HepG2 (cell line): ENCODE data around the gene PLXNA4. TPM values are rescaled to one million over a fixed set of nuclear protein-coding genes. Genes with fewer than 3 reads are reported as not detected.

Source experiments
- ATAC-seq: fragments of 200-7000 bp; cut with Tn5 transposase; 3 replicates; pipeline ENCODE4 v1.9.1; 2020; ENCODE audit warnings: mild to moderate bottlenecking, moderate library complexity
- BruUV-seq: library from RNA; stranded (reverse); fragments of 400-500 nt; replicated peaks from 2 replicates; lab custom pipeline; 2021; lab: Mats Ljungman, UMichigan
- CTCF ChIA-PET: fragments of 300-600 bp; formaldehyde crosslinking; extraction: SDS; loops from one replicate; lab custom pipeline; 2021; ENCODE audit warnings: low total read pairs, inconsistent platforms, low intra/inter-chr PET ratio; lab: Yijun Ruan, JAX
- POLR2A ChIA-PET: fragments of 350-600 bp; sonication (Branson Sonifier 250); formaldehyde crosslinking; loops from one replicate; lab custom pipeline; 2020; ENCODE audit warnings: antibody characterized with exemption, inconsistent platforms; lab: Yijun Ruan, JAX
- DNase-seq: peaks from one replicate; pipeline ENCODE4 v3.0.0-alpha.2; 2015; ENCODE audit warnings: low spot score
- FAIRE-seq: peaks from 3 replicates; lab custom pipeline; 2011; peaks lifted over from hg19 to GRCh38; lab: Jason Lieb, UNC
- H2AFZ ChIP-seq: one replicate; pipeline ENCODE4 v1.6.1; 2011; ENCODE audit warnings: low read length, inconsistent platforms
- H3K27ac ChIP-seq: fragments of 300-600 bp; 3 replicates; pipeline ENCODE4 v1.8.0; 2011; ENCODE audit warnings: mixed run types, mild to moderate bottlenecking, mixed read lengths, low read length, inconsistent platforms; ENCODE audit not compliant: insufficient read depth; ENCODE audit errors: extremely low read length
- H3K27me3 ChIP-seq, 2 experiments: fragments of 200-600 bp in 1 of 2; 2 replicates in 1 of 2; 3 replicates in 1 of 2; pipeline versions ENCODE4 v1.6.0 to v1.8.0; 2011; ENCODE audit warnings: low read length in 2 of 2, mild to moderate bottlenecking in 2 of 2, moderate library complexity in 2 of 2, inconsistent platforms in 1 of 2; ENCODE audit not compliant: insufficient read depth in 2 of 2, control insufficient read depth in 1 of 2
- H3K36me3 ChIP-seq, 2 experiments: fragments of 200-600 bp in 1 of 2; replicated peaks in 1 of 2; 2 replicates in 1 of 2; 3 replicates in 1 of 2; pipeline versions ENCODE4 v1.5.1 to v1.8.0; 2011; ENCODE audit warnings: low read length in 2 of 2, inconsistent platforms in 1 of 2; ENCODE audit not compliant: insufficient read depth in 2 of 2, control insufficient read depth in 1 of 2
- H3K4me1 ChIP-seq: 2 replicates; pipeline ENCODE4 v1.5.1; 2012; ENCODE audit warnings: low read length, inconsistent platforms; ENCODE audit not compliant: insufficient read depth
- H3K4me2 ChIP-seq: 2 replicates; pipeline ENCODE4 v1.6.0; 2011; ENCODE audit warnings: low read depth, low read length, inconsistent platforms
- H3K4me3 ChIP-seq, 3 experiments: fragments of 200-600 bp in 1 of 3; sonication (generic), shearing (Covaris generic) in 1 of 3; replicated peaks in 1 of 3; 2 replicates each; pipeline ENCODE4 v1.5.1; 2011 to 2016; ENCODE audit warnings: low read length in 3 of 3, inconsistent platforms in 2 of 3, low read depth in 2 of 3, mild to moderate bottlenecking in 2 of 3, control low read depth in 1 of 3, mixed read lengths in 1 of 3; ENCODE audit not compliant: insufficient read depth in 1 of 3
- H3K79me2 ChIP-seq: one replicate; pipeline ENCODE4 v1.6.1; 2011; ENCODE audit warnings: low read length, inconsistent platforms; ENCODE audit not compliant: insufficient read depth
- H3K9ac ChIP-seq: 2 replicates; pipeline ENCODE4 v1.6.0; 2011; ENCODE audit warnings: mild to moderate bottlenecking, low read depth, low read length, inconsistent platforms; ENCODE audit not compliant: insufficient read depth
- H3K9me3 ChIP-seq: 2 replicates; pipeline ENCODE4 v1.5.1; 2012; ENCODE audit warnings: mild to moderate bottlenecking, low read length
- H4K20me1 ChIP-seq: 2 replicates; pipeline ENCODE4 v1.6.0; 2011; ENCODE audit warnings: inconsistent platforms, mild to moderate bottlenecking, low read length, moderate library complexity; ENCODE audit not compliant: insufficient read depth
- ATF7-NPFF ChIP-seq: sonication (generic); formaldehyde crosslinking; IDR thresholded peaks from 2 replicates; pipeline ENCODE4 v1.8.1; 2023; ENCODE audit warnings: mild to moderate bottlenecking, low read depth, missing genetic modification reagents, moderate library complexity
- BRD4 ChIP-seq: sonication (generic); formaldehyde crosslinking; IDR thresholded peaks from 2 replicates; pipeline ENCODE4 v1.4.0; 2020; ENCODE audit warnings: missing genetic modification reagents
- FLYWCH1 ChIP-seq: sonication (generic); formaldehyde crosslinking; IDR thresholded peaks from 2 replicates; pipeline ENCODE4 v1.8.1; 2023; ENCODE audit warnings: mild to moderate bottlenecking, missing genetic modification reagents
- FOXA3 ChIP-seq: IDR thresholded peaks from 2 replicates; pipeline ENCODE4 v1.6.1; 2016; ENCODE audit warnings: missing genetic modification reagents, missing compliant biosample characterization
- GABPA ChIP-seq, 2 experiments: IDR thresholded peaks; 2 replicates each; pipeline ENCODE4 v1.6.1; 2011 to 2016; ENCODE audit warnings: low read depth in 2 of 2, low read length in 1 of 2, missing biosample characterization in 1 of 2, missing genetic modification characterization in 1 of 2
- HNRNPLL ChIP-seq: fragments of 200-400 bp; formaldehyde crosslinking; IDR thresholded peaks from 2 replicates; pipeline ENCODE4 v1.6.1; 2017; ENCODE audit warnings: mild to moderate bottlenecking, low read depth, low read length; ENCODE audit not compliant: poor library complexity, severe bottlenecking
- ISX ChIP-seq: sonication (generic); formaldehyde crosslinking; conservative IDR thresholded peaks from 2 replicates; pipeline ENCODE4 v1.5.0; 2020; ENCODE audit warnings: missing genetic modification reagents
- KAT8 ChIP-seq: IDR thresholded peaks from 2 replicates; pipeline ENCODE4 v1.6.1; 2016; ENCODE audit warnings: missing genetic modification reagents, missing compliant biosample characterization
- KDM5B ChIP-seq: sonication (generic); formaldehyde crosslinking; IDR thresholded peaks from 2 replicates; pipeline ENCODE4 v1.4.0; 2020; ENCODE audit warnings: missing genetic modification reagents, mild to moderate bottlenecking, borderline replicate concordance
- POLR2A ChIP-seq, 2 experiments: IDR thresholded peaks; 2 replicates each; pipeline ENCODE4 v1.6.1; 2011; ENCODE audit warnings: low read depth in 2 of 2, low read length in 2 of 2, mild to moderate bottlenecking in 1 of 2, moderate library complexity in 1 of 2; ENCODE audit not compliant: insufficient read depth in 1 of 2
- TBL1XR1 ChIP-seq: fragments of 150-350 bp; IDR thresholded peaks from 2 replicates; pipeline ENCODE4 v1.6.1; 2014; ENCODE audit warnings: borderline replicate concordance, low read length; ENCODE audit not compliant: partially characterized antibody
- TBX2 ChIP-seq: sonication (generic); formaldehyde crosslinking; IDR thresholded peaks from 2 replicates; pipeline ENCODE4 v1.5.0; 2020; ENCODE audit warnings: missing genetic modification reagents, mild to moderate bottlenecking, borderline replicate concordance
- THAP7 ChIP-seq: sonication (generic); formaldehyde crosslinking; IDR thresholded peaks from 2 replicates; pipeline ENCODE4 v1.8.1; 2023; ENCODE audit warnings: mild to moderate bottlenecking, missing genetic modification reagents
- ZBTB34 ChIP-seq: sonication (generic); formaldehyde crosslinking; IDR thresholded peaks from 2 replicates; pipeline ENCODE4 v1.8.0; 2022; ENCODE audit warnings: mild to moderate bottlenecking, missing genetic modification reagents
- ZNF253 ChIP-seq: sonication (generic); formaldehyde crosslinking; IDR thresholded peaks from 2 replicates; pipeline ENCODE4 v1.8.0; 2022; ENCODE audit warnings: mild to moderate bottlenecking, missing genetic modification reagents, borderline replicate concordance
- ZNF557 ChIP-seq: sonication (generic); formaldehyde crosslinking; IDR thresholded peaks from 2 replicates; pipeline ENCODE4 v1.4.0; 2020; ENCODE audit warnings: missing genetic modification reagents
- WGBS: methylation state at CpG from one replicate; pipeline ENCODE4 v1.1.6; 2017; ENCODE audit warnings: low lambda C conversion rate; 5-methylcytosine and 5-hydroxymethylcytosine counted together
- in situ Hi-C: cut with HindIII; loops from 2 replicates; pipeline ENCODE4 v1.10.0; 2017; ENCODE audit warnings: low pct_unique_long_range_greater_than_20kb; ENCODE audit not compliant: extremely low pct_ligation_motif_present
- intact Hi-C: fragments of 100-400 bp; cut with micrococcal nuclease; formaldehyde crosslinking; loops from one replicate; pipeline ENCODE4 v1.10.0; 2022; ENCODE audit not compliant: unreplicated experiment
- polyA plus RNA-seq, 8 experiments: library from polyadenylated mRNA; depleted of rRNA in 3 of 8; stranded (reverse) in 7 of 8; unstranded in 1 of 8; fragments of >200 nt; fragmentation: Illumina TruSeq in 4 of 8; extraction: Trizol in 4 of 8; gene quantifications; 2 replicates each; pipeline versions ENCODE4 v1.2.1 to v1.2.3, GENCODE V29; 2011 to 2016; ENCODE audit warnings: low read depth in 4 of 8, missing spikeins in 1 of 8, mixed read lengths in 1 of 8; ENCODE audit not compliant: insufficient read depth in 1 of 8
- total RNA-seq, 5 experiments: library from RNA; depleted of rRNA; stranded (reverse); fragments of >200 nt; fragmentation: Illumina TruSeq; extraction: Trizol; gene quantifications; 2 replicates each; pipeline ENCODE4 v1.2.3, GENCODE V29; 2016; ENCODE audit warnings: low read depth in 1 of 5
- TF ChIP-seq, protein P1 (sequence below): sonication (generic); formaldehyde crosslinking; IDR thresholded peaks from 2 replicates; pipeline ENCODE4 v1.8.1; 2023; ENCODE audit warnings: mild to moderate bottlenecking, inconsistent platforms, moderate library complexity, missing genetic modification reagents, borderline replicate concordance
- TF ChIP-seq, protein P2 (sequence below): sonication (generic); formaldehyde crosslinking; IDR thresholded peaks from 2 replicates; pipeline ENCODE4 v1.8.0; 2022; ENCODE audit warnings: mild to moderate bottlenecking, missing genetic modification reagents; ENCODE audit not compliant: insufficient replicate concordance

The PLXNA4 gene
- total and polyA plus RNA-seq, 2 of the 13 experiments (the other 11 are each of a cell fraction or from before 2014, with no cell fraction given) = 0.01 to 0.04 TPM

DNA sequence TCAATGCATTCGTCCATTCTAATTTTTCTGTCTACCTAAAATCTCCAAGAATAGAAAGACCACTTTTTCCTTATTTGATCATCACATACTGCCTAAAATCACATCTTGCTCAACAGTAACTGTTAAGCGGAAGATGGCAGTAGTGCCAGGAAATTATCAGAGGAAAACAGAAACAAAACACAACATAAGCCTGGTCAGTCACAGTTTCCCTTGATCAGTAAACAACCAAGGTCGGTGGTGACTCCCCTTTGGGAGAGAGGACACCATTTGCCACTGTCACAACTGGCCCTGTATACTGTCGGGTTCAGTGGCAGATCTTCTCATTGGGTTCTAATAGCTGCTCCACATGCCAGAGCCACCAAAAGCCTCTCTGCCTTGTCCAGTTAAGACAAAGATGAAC, 106.6 kb downstream of the PLXNA4 start:
- H3K4me3 ChIP-seq = no peak overlapping the region
- intact Hi-C loops = no loop called here
- no peaks in the 10 kb centered on the region for H3K9me3 ChIP-seq
- POLR2A ChIA-PET = no interaction called here
- H3K4me1 ChIP-seq = no peaks in the 10 kb centered on the region
- H2AFZ ChIP-seq = no peak overlapping the region
- H3K9ac ChIP-seq = no peak overlapping the region
- in situ Hi-C loops = no loop called here
- peaks cover 1 to 47% of the 10 kb centered on the region in 2 experiments; a peak in 2 of 5 replicates for H3K27me3 ChIP-seq
- TF ChIP-seq POLR2A (IDR thresholded peaks at IDR 0.05; ENCODE audit: insufficient read depth in 1 of 2, low read depth in 2 of 2, low read length in 2 of 2) = no peak
- TF ChIP-seq, protein P1, sequence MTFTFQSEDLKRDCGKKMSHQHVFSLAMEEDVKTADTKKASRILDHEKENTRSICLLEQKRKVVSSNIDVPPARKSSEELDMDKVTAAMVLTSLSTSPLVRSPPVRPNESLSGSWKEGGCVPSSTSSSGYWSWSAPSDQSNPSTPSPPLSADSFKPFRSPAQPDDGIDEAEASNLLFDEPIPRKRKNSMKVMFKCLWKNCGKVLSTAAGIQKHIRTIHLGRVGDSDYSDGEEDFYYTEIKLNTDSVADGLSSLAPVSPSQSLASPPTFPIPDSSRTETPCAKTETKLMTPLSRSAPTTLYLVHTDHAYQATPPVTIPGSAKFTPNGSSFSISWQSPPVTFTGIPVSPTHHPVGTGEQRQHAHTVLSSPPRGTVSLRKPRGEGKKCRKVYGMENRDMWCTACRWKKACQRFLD (CRISPR knock-in tag) = no peak
- TF ChIP-seq GABPA (IDR thresholded peaks at IDR 0.05; ENCODE audit: low read depth, low read length) = no peak
- no peak for TF ChIP-seq GABPA (CRISPR knock-in tag; IDR thresholded peaks at IDR 0.05; ENCODE audit: low read depth)
- TF ChIP-seq THAP7 = no peak
- no peak for TF ChIP-seq ZNF557
- no peak for TF ChIP-seq ZBTB34
- no peak for TF ChIP-seq FOXA3 (CRISPR knock-in tag)
- TF ChIP-seq ISX (CRISPR knock-in tag) = no peak
- no peak for TF ChIP-seq TBL1XR1
- no peak for TF ChIP-seq ATF7-NPFF (CRISPR knock-in tag)
- TF ChIP-seq BRD4 (CRISPR knock-in tag) = no peak
- TF ChIP-seq TBX2 (CRISPR knock-in tag) = no peak
- no peak for TF ChIP-seq KAT8 (CRISPR knock-in tag)
- no peak for TF ChIP-seq HNRNPLL
- no peak for TF ChIP-seq KDM5B (CRISPR knock-in tag)
- TF ChIP-seq, protein P2, sequence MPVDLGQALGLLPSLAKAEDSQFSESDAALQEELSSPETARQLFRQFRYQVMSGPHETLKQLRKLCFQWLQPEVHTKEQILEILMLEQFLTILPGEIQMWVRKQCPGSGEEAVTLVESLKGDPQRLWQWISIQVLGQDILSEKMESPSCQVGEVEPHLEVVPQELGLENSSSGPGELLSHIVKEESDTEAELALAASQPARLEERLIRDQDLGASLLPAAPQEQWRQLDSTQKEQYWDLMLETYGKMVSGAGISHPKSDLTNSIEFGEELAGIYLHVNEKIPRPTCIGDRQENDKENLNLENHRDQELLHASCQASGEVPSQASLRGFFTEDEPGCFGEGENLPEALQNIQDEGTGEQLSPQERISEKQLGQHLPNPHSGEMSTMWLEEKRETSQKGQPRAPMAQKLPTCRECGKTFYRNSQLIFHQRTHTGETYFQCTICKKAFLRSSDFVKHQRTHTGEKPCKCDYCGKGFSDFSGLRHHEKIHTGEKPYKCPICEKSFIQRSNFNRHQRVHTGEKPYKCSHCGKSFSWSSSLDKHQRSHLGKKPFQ (CRISPR knock-in tag) = no peak
- TF ChIP-seq FLYWCH1 (CRISPR knock-in tag) = no peak
- TF ChIP-seq ZNF253 (CRISPR knock-in tag) = no peak
- H3K27ac ChIP-seq = no peak overlapping the region
- CTCF ChIA-PET = no interaction called here
- FAIRE-seq = no peak
- BruUV-seq = no TSS peak
- no peaks in the 10 kb centered on the region for H3K79me2 ChIP-seq
- 25% methylated on average over 4 of the region's 4 CpGs for WGBS
- no peaks in the 10 kb centered on the region for H4K20me1 ChIP-seq
- no peaks in the 10 kb centered on the region for H3K36me3 ChIP-seq
- ATAC-seq = no peak
- H3K4me2 ChIP-seq = no peak overlapping the region
- DNase-seq = no peak
